Measurements from ENCODE around the gene RTL5. TPM values are rescaled to one million over a fixed set of nuclear protein-coding genes. Genes with fewer than 3 reads are reported as not detected.

RTL5 gene
- total RNA-seq, 3 donors from 2014 or later, result 0.75 to 13.5 (median 2.7) TPM

- H3K9me3 ChIP-seq, result no peaks in the 10 kb centered on the region
- no peak for TF ChIP-seq CTCF (IDR thresholded peaks at IDR 0.05)
- no peak overlapping the region for H3K4me3 ChIP-seq
- no peaks in the 10 kb centered on the region for H3K36me3 ChIP-seq (ENCODE audit: low read depth)
- intact Hi-C loops (cut with DNase I, micrococcal nuclease), result loop anchor here in 1 of 2 donors (10.0 kb wide), 1 partner anchor 101 kb away; no protein-coding TSS in a partner anchor
- no peaks in the 10 kb centered on the region for H3K4me1 ChIP-seq (ENCODE audit: low read depth)
- DNase-seq, result no peak
- no peak for ATAC-seq
Observed at GRCh38 chrX:72125331-72126047, 6.2 kb downstream of the RTL5 start.

GRCh38 chrX:72124540-72125201 is 7.0 kb downstream of the RTL5 start:
- no peak for DNase-seq
- intact Hi-C loops (cut with DNase I, micrococcal nuclease), result loop anchor here in 1 of 2 donors (10.0 kb wide), 1 partner anchor 100 kb away; no protein-coding TSS in a partner anchor
- H3K4me3 ChIP-seq, result no peak overlapping the region
- TF ChIP-seq CTCF (IDR thresholded peaks at IDR 0.05), result no peak
- no peaks in the 10 kb centered on the region for H3K9me3 ChIP-seq
- H3K4me1 ChIP-seq (ENCODE audit: low read depth), result no peaks in the 10 kb centered on the region
- ATAC-seq, result no peak
- H3K36me3 ChIP-seq (ENCODE audit: low read depth), result no peaks in the 10 kb centered on the region

- ATAC-seq, result peak; percentile 5
- H3K4me1 ChIP-seq (ENCODE audit: low read depth), result no peaks in the 10 kb centered on the region
- no peaks in the 10 kb centered on the region for H3K36me3 ChIP-seq (ENCODE audit: low read depth)
- H3K9me3 ChIP-seq, result no peaks in the 10 kb centered on the region
- intact Hi-C loops (cut with DNase I, micrococcal nuclease), result loop anchor here in 1 of 2 donors (10.0 kb wide), 1 partner anchor 99 kb away; no protein-coding TSS in a partner anchor
- peak in 1 of 3 donors; percentile 21 for DNase-seq
- H3K4me3 ChIP-seq, result no peak overlapping the region
- no peak for TF ChIP-seq CTCF (IDR thresholded peaks at IDR 0.05)
Observed at GRCh38 chrX:72123471-72124185, 8.1 kb downstream of the RTL5 start.

GRCh38 chrX:72122621-72123337 is 8.9 kb downstream of the RTL5 start:
- TF ChIP-seq CTCF (IDR thresholded peaks at IDR 0.05), result no peak

GRCh38 chrX:72121383-72121782 is 10.3 kb downstream of the RTL5 start:
- Histone ChIP-seq H3K9me3 (no peaks in the 10 kb centered on the region), H3K4me1 (ENCODE audit: low read depth) (no peaks in the 10 kb centered on the region), H3K4me3 (no peak overlapping the region), H3K36me3 (ENCODE audit: low read depth) (no peaks in the 10 kb centered on the region)
- DNase-seq, result peak in 2 of 3 donors; percentile 51 to 65
- peak; percentile 73 for ATAC-seq
- no peak for TF ChIP-seq CTCF (IDR thresholded peaks at IDR 0.05)
- intact Hi-C loops (cut with DNase I, micrococcal nuclease), result loop anchor here in 1 of 2 donors (10.0 kb wide), 1 partner anchor 97 kb away; no protein-coding TSS in a partner anchor

More at GRCh38 chrX:72122621-72123337, 8.9 kb downstream of the RTL5 start:
- Histone ChIP-seq H3K9me3 (no peaks in the 10 kb centered on the region), H3K4me1 (ENCODE audit: low read depth) (no peaks in the 10 kb centered on the region), H3K4me3 (no peak overlapping the region), H3K36me3 (ENCODE audit: low read depth) (no peaks in the 10 kb centered on the region)
- DNase-seq (no peak), ATAC-seq (no peak)
- intact Hi-C loops (cut with DNase I, micrococcal nuclease), result loop anchor here in 1 of 2 donors (10.0 kb wide), 1 partner anchor 98 kb away; no protein-coding TSS in a partner anchor
